ENCODE measurements around the gene CTNND2.

The CTNND2 gene

DNA sequence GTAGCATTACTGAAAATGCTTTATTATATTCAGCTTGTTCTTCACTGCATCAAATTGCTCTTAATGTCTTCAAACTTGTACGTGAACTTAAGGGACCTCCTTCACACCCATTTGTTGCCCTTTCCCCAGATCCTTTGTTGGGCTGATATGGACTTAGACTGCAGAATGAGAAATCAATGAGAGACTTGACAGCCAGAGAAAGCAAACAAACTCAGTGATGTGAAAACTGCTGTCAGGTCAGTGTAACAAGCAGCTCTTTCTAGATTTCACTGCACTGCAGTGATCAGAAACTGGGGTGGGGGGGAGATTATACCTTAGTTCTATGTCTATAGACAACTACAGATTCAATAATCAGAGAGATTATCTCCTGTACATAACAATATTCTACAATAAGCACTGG, 652.2 kb downstream of the CTNND2 start:
- DNase-seq (ENCODE audit: low read depth in 2 of 2), result no peak

DNA sequence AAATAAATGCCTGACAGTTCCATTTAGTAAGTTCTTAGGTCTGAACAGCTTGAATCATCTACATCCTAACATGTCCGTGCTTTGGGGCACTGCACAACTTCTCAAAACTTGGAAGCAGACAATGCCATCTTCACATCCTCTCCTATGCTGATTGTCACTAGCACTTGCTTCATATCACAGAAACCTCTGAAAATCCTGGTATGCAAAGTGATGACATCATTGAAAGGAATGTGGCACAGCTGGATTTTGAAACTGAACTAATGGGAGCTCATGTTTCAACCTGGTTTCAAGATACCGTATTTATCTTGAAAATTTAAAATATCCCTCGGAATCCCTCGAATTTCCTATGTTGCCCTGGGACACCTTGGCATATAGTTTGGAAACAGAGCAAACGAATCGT, 653.0 kb downstream of the CTNND2 start:
- no peak for DNase-seq (ENCODE audit: low read depth in 2 of 2)

- DNase-seq (ENCODE audit: low read depth in 2 of 2), result no peak
Measured at GRCh38 chr5:11248966-11249365, 655.3 kb downstream of the CTNND2 start.

DNA sequence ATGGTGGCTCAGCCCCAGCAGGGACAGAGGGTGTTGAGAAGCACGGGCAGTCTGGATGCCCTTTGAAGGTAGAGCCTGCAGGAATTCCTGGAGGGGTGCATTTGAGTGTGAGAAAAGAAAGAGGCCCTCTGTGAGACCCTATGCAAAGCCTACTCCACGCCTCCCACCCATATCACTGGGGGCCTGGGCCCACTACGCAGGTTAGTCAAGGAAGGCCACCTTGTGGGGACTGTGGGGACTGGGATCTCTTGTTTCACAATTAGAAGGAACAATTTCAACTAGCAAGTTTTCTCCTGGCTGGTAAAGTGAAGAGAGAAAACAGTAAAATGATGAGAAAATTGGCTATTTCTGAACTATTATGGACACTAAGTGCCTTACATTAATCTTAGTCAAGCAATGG, 657.0 kb downstream of the CTNND2 start:
- DNase-seq (ENCODE audit: low read depth in 2 of 2), result no peak

GRCh38 chr5:11240293-11241190, 663.7 kb downstream of the CTNND2 start:
- DNase-seq (ENCODE audit: low read depth in 2 of 2), result no peak

DNA sequence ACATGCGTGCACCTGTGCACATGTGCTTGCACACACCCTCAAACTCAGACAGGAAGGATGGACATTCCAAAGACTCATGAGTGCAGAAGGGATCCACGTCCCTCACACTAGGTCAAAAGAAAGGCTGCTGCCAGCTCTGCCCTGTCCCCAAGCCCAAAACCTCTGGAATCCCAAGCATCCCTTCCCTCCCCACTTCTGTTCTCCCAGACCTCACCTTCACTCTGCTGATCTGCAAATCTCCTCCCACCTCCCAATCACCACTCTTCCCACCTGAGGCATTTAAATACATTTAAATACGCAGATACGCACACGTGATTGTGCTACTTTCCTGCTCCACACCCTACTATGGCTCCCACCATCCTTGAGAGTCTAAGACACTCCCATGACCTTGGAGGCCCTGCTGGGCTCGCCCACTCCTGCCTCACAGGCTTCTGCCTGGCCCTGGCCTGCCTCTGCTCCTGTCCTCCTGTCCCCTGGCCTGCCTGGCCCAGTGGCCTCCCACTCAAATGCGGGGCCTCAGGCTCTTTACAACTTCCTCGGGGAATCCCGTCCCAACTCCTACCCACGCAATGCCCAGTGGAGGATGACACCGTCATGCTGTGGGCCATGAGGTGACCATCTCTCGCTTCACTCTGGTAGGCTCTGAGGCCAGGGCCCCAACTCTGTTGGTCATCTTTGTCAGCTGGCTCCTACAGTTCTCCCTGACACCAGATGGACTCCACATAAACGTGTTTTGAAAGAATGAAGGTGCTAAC, 664.8 kb downstream of the CTNND2 start:
- no peak for DNase-seq (ENCODE audit: low read depth in 2 of 2)

DNA sequence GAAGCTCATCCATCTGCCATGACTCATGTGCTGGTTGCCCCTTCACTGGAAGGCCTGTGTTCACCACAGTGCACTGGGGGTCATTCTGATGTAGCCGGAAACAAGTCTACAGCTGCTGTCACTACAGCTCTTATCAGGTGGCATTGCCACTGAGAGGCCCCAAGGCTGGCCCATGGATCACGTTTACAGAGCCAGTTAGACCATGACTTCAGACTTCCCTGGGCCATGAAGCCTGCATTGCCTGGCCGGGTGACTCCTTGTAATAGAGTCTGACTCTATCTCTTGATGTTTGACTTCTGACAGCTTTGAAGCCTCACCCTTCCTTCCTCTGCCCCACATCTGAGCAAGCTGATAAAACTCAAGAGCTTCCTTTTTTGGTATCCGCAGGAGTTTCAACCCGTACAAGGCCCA, 669.7 kb downstream of the CTNND2 start:
- no peak for DNase-seq (ENCODE audit: low read depth in 2 of 2)

DNA sequence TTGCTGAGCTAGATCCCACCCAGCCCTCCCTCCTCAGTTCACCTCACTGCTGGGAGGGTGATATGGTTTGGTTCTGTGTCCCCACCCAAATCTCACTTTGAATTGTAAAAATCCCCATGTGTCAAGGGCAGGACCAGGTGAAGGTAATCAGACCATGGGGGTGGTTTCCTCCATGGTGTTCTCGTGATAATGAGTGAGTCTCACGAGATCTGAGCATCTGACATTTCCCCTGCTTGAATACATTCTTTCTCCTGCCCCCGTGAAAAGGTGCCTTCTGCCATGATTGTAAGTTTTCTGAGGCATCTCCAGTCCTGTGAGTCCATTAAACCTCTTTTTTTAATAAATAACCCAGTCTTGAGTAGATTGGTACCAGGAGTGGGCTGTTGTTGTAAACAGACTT, 673.4 kb downstream of the CTNND2 start:
- no peak for DNase-seq (ENCODE audit: low read depth in 2 of 2)

GRCh38 chr5:11227064-11227463, 677.2 kb downstream of the CTNND2 start:
- DNase-seq (ENCODE audit: low read depth in 2 of 2), result no peak

- no peak for DNase-seq (ENCODE audit: low read depth in 2 of 2)
Measured at GRCh38 chr5:11224436-11225187, 679.6 kb downstream of the CTNND2 start.

DNA sequence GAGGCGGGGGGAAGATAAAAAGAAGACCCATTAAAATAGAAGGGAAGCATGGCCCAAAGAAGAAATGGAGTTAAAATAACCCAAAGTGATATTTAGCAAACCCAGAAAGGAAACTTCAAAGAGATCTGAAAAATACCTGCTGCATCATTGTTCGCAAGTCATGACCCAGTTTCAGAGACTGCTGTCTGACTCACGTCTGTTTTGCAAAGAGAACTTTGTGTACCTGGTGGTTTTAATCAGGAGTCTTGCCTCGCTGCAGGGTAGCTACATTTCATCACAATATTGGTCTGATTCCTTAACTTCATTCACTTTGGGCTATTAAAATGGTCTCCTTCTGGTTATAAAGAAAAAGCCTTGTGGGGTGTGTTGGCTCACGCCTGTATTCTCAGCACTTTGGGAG, 682.1 kb downstream of the CTNND2 start:
- DNase-seq (ENCODE audit: low read depth in 2 of 2), result no peak

- DNase-seq (ENCODE audit: low read depth in 2 of 2), result no peak
Measured at GRCh38 chr5:11214864-11215644, 689.2 kb downstream of the CTNND2 start.

DNA sequence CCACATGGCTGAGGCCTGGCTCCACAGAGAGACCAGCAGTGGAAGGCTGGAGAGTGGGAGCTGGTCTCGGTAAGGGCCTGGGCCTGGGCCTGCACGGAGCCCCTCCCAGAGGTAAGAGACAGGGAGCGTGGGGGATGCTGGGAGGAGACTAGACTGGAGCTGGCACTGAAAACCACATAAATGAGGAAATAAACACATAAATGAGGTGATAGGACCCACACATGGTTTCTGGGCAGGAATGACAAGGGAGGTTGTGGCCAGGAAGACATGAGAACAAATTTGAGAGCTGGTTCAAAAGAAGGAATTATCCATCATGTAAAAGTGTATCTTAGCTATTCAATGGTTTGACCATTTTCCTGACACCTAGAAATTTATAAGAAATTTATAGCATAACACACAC, 691.5 kb downstream of the CTNND2 start:
- no peak for DNase-seq (ENCODE audit: low read depth in 2 of 2)

GRCh38 chr5:11197726-11198125, 706.5 kb downstream of the CTNND2 start:
- no peak for DNase-seq (ENCODE audit: low read depth in 2 of 2)

GRCh38 chr5:11191673-11192072, 712.6 kb downstream of the CTNND2 start:
- no peak for DNase-seq (ENCODE audit: low read depth in 2 of 2)

DNA sequence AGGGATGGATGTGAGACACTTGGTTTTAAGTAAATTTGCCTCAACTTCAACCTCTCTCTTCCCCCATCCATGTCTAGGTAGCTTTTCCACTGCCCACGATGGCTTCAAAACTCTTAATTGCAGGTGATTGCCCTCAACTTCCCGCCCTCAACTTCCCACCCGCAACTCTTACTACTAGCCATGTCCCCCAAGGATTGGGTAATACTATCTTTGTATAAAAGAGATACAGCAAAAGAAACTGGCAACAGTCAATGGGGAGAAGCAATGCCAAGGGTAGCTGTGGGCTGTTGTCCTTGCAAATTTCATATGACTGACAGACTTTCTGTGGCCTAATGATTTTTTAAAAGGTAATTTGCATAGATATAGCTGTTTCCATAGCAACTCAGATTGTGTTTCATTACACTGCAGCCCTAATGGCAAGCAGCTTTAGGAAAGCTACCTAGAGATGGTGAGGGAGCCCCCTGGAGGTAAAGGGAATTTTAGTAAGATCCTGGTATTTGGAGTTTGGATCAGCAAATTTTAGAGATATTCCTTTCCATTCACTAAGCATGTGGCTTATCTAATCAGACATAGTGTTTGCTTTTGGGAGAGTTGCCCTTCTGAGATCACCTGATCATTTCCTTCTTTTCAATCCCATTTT, 721.7 kb downstream of the CTNND2 start:
- DNase-seq (ENCODE audit: low read depth in 2 of 2), result no peak

- DNase-seq (ENCODE audit: low read depth in 2 of 2), result no peak
Measured at GRCh38 chr5:11181940-11182339, 722.3 kb downstream of the CTNND2 start.

- no peak for DNase-seq (ENCODE audit: low read depth in 2 of 2)
Measured at GRCh38 chr5:11180890-11181289, 723.4 kb downstream of the CTNND2 start.

GRCh38 chr5:11177999-11178711, 726.1 kb downstream of the CTNND2 start:
- DNase-seq (ENCODE audit: low read depth in 2 of 2), result no peak

GRCh38 chr5:11174591-11174990, 729.7 kb downstream of the CTNND2 start:
- no peak for DNase-seq (ENCODE audit: low read depth in 2 of 2)

All from stimulated activated CD8-positive, alpha-beta memory T cell treated with anti-CD3 and anti-CD28 coated beads, Interleukin-15, amount 100 ng/mL, for 4 hours (primary cell).